Epithelial cell of esophagus (primary cell): ENCODE measurements around the gene LGALS3BP.

Experiments
- DNase-seq: peaks from one replicate; pipeline ENCODE4 v3.0.0; 2010; ENCODE audit warnings: low read depth
- H3K4me3 ChIP-seq: 2 replicates; pipeline ENCODE4 v1.5.1; 2011; ENCODE audit warnings: mild to moderate bottlenecking, low read length, control low read depth
- TF ChIP-seq, protein P1 (sequence below): IDR thresholded peaks from 2 replicates; pipeline ENCODE4 v1.5.1; 2011; ENCODE audit warnings: low read depth, mild to moderate bottlenecking, low read length, control low read depth, inconsistent platforms; ENCODE audit not compliant: insufficient read depth; ENCODE audit errors: missing control alignments

LGALS3BP gene

DNA sequence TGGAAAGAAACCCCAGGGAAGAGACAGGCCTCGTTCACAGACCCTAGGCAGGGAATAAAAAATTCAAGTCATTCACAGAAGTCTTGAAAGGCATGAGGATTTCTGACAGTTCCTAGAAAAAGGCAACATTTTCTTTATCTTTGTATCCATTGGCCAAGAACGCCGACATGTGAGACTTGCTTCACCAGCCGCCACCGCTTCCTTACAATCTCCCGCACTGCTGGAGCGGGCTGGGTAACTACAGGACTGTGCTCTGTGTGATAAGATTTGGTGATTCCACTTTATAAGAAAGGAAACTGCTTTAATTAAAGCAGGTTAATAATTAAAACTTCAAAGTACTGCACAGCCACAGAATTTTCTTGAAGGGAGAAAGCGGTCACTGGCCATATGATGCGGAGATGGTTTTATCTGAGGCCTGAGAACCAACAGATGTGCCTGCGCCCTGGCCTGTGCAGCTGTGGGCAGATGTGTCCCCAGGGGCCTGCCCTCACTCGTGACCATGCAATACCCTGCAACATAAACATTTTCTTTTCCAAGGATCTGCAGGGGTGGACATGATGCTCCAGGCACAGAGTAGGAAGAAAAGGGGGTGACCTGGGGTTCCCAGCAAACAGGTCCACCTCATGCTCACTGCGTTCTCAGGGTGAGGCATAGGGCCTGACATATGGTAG is 13.0 kb upstream of the LGALS3BP start:
- TF ChIP-seq, protein P1, sequence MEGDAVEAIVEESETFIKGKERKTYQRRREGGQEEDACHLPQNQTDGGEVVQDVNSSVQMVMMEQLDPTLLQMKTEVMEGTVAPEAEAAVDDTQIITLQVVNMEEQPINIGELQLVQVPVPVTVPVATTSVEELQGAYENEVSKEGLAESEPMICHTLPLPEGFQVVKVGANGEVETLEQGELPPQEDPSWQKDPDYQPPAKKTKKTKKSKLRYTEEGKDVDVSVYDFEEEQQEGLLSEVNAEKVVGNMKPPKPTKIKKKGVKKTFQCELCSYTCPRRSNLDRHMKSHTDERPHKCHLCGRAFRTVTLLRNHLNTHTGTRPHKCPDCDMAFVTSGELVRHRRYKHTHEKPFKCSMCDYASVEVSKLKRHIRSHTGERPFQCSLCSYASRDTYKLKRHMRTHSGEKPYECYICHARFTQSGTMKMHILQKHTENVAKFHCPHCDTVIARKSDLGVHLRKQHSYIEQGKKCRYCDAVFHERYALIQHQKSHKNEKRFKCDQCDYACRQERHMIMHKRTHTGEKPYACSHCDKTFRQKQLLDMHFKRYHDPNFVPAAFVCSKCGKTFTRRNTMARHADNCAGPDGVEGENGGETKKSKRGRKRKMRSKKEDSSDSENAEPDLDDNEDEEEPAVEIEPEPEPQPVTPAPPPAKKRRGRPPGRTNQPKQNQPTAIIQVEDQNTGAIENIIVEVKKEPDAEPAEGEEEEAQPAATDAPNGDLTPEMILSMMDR: no peak
- H3K4me3 ChIP-seq: no peak overlapping the region
- DNase-seq: no peak

DNA sequence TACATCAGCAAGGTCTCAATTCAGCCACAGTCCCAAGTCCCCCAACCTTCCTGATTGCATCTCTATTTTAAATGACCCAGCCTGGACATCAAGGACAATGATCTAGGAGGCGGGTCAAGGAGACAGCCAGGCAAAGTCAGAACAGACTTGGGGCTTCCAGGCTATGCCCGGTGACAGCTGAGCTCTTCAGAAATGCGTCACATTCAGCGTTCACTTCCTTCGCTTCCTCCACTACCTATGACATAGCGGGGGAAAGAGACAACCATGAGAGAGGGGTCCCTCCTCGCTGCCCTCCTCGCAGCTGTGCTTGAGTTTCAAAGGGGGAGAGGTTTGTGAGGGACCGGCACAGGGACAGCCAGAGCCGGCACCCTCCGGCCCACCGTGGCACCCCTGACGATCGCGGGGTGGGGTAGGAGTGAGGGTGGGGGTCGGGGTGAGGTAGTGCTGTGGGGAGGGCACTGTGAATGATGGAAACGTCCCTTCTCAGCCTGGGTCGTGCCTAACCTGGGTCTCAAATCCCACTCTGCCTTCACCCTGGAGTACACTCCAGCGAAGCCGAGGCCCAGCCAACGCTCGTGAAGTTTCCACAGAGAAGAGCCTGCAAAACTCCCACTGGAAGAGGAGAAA is 12.3 kb upstream of the LGALS3BP start:
- no peak for DNase-seq
- no peak overlapping the region for H3K4me3 ChIP-seq
- TF ChIP-seq, protein P1: no peak

DNA sequence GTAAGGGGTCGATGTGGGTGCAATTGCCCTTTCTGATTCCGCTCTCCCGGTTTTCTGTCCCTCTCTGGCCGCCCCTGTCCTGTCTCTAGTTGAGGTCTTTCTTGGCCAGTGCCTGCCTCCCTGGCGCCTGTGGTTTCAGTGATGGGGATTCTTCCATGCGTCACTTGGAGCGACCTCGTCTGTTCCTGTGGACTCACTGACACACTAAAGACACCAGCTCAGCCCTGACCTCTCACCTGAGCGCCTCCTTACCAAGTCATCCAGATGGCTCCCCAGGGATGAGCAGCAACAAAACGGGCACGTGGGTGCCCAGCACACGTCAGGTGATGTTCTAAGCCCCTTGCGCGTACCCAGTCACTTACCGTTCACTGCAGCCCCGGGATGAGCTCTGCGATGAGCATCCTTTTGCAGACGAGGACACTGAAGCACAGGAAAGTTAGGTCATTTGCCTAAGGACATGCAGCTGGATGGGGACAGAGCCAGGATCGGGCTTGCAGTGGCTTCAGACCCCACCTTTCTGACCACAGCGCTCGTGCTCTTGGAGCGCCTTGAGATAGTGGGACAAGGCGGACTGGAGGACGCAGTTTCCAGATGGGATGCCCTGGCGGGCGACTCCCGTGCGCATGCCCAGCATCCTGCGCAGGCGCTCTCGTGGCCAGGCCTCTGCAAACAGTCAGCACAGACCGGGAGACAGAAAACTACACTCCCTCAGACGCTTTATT is 11.5 kb upstream of the LGALS3BP start:
- TF ChIP-seq, protein P1: no peak
- no peak overlapping the region for H3K4me3 ChIP-seq
- DNase-seq: no peak

DNA sequence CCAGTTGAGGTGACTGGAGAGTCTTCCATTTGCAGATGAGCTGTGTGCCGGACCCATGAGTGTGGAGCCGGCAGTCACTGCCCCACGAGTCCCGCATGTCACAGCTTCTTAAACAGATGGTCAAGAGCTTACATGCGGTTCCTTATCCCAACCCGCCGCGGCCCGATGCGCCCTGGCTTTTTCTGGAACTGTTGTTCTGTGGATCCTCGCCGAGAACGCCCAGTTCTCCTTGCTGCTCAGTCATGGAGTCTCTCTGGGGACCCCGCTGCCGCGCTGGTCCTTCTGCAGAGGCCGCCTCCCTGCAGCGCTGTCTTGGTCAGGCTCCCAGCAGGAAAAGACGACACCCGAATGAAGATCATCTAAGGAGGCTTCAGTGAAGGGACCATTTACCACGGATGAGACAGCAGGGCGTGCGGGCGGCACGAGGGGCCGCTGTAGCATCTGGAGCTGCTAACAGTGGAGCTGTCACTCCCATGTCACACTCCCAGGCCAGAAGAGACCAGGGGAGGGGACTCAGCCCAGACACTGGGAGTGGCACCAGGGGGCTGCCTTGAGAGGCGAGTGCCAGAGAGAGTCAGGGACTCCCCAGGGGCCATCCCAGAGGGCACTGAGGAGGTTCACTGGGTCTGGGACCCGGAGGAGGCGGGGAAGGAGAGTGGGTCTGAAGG is 10.8 kb upstream of the LGALS3BP start:
- no peak for DNase-seq
- H3K4me3 ChIP-seq: no peak overlapping the region
- TF ChIP-seq, protein P1: no peak

DNA sequence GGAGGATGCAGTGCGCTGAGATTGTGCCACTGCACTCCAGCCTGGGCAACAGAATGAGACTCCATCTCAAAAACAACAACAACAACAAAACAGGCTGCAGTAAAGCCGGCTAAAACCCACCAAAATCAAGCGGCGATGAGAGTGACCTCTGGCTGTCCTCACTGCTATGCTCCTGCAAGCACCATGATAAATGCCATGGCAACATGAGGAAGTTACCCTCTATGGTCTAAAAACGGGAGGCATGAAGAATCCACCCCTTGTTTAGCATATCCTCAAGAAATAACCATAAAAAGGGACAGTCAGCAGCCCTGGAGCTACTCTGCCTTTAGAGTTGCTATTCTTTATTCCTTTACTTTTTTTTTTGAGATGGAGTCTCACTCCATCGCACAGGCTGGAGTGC is 8.4 kb upstream of the LGALS3BP start:
- no peak for DNase-seq
- no peak overlapping the region for H3K4me3 ChIP-seq
- TF ChIP-seq, protein P1: no peak

DNA sequence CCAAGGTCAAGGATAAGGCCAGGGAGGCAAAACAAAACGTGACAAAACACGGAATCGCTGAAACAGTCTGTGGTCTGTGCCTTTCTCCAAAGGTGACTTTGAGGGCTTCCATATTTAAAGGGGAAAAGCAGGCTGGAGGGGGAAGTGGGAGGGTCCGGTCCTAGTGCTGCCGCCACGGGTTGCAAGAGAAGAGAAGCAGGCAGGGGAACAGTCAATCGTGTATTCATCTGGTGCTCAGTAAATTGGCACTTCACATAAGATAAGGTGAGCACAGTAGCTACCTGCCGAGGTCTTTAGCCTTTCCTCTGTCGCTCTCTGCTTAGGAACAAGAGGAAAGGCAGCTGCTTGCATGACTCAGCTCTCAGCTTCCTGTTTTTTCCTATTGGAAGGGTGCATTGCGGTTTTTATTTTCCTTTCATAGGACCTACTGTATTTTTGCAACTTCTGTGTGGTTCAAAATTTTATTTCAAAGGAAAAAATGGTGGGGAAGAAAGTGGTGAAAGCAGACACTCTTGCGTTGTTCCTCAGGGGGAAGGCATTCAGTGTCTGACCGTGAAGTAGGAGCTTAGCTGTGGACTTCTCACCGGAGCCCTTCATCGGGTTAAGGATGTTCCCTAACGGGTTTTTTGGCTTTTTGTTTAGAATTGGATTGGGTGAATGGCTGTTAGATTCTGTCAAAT is 7.1 kb upstream of the LGALS3BP start:
- TF ChIP-seq, protein P1: no peak
- H3K4me3 ChIP-seq: peak overlapping the region; percentile 20
- peak; percentile 80 for DNase-seq
